Activated CD8-positive, alpha-beta memory T cell treated with anti-CD3 and anti-CD28 coated beads for 36 hours (primary cell): ENCODE data around the gene BEGAIN. TPM values are rescaled to one million over a fixed set of nuclear protein-coding genes. Genes with fewer than 3 reads are reported as not detected.
"Not testable (repeated sequence)": the region's sequence is repeated elsewhere in the genome, so short reads cannot be mapped to it uniquely, and the experiment has no call there.

ENCODE experiments used
- CTCF ChIA-PET: fragments of 350-600 bp; sonication (Branson Sonifier 250); formaldehyde crosslinking; loops from one replicate; lab custom pipeline; 2021; ENCODE audit warnings: antibody characterized with exemption; lab: Charles Lee
- POLR2A ChIA-PET: fragments of 350-600 bp; sonication (Branson Sonifier 250); formaldehyde crosslinking; loops from one replicate; lab custom pipeline; 2021; ENCODE audit warnings: antibody characterized with exemption; lab: Charles Lee
- total RNA-seq, 2 experiments: library from RNA; stranded (reverse); gene quantifications; one replicate each; pipeline ENCODE4 v1.2.3, GENCODE V29; 2021

The BEGAIN gene
- total RNA-seq, 2 experiments from 2014 or later = 3.4 to 3.7 TPM

- CTCF ChIA-PET = no interaction called here
- POLR2A ChIA-PET = no interaction called here
Measured at GRCh38 chr14:100522616-100523099, 64.6 kb downstream of the BEGAIN start.

GRCh38 chr14:100506053-100506452 is 81.2 kb downstream of the BEGAIN start:
- POLR2A ChIA-PET, CTCF ChIA-PET: not testable (repeated sequence)

- CTCF ChIA-PET = no interaction called here
- POLR2A ChIA-PET = no interaction called here
Measured at GRCh38 chr14:100504372-100505078, 82.7 kb downstream of the BEGAIN start.

- POLR2A ChIA-PET = no interaction called here
- CTCF ChIA-PET = no interaction called here
Measured at GRCh38 chr14:100503251-100503650, 84.0 kb downstream of the BEGAIN start.

GRCh38 chr14:100502622-100503220 is 84.5 kb downstream of the BEGAIN start:
- ChIA-PET POLR2A (no interaction called here), CTCF (no interaction called here)

- ChIA-PET CTCF (no interaction called here), POLR2A (no interaction called here)
Measured at GRCh38 chr14:100500128-100500527, 87.1 kb downstream of the BEGAIN start.

GRCh38 chr14:100498068-100498467 is 89.1 kb downstream of the BEGAIN start:
- ChIA-PET POLR2A (no interaction called here), CTCF (no interaction called here)

GRCh38 chr14:100495917-100496316 is 91.3 kb downstream of the BEGAIN start:
- POLR2A ChIA-PET = no interaction called here
- CTCF ChIA-PET = interaction anchor here (0.6 kb wide), 1 partner anchor 194 kb away, joined by 3 read pairs; no protein-coding TSS in a partner anchor

GRCh38 chr14:100494645-100495044 is 92.6 kb downstream of the BEGAIN start:
- ChIA-PET CTCF (no interaction called here), POLR2A (no interaction called here)

- ChIA-PET CTCF (interaction anchor here (1.1 kb wide), 1 partner anchor 56 kb away, joined by 3 read pairs; no protein-coding TSS in a partner anchor), POLR2A (no interaction called here)
Measured at GRCh38 chr14:100490252-100490651, 97.0 kb downstream of the BEGAIN start.

- ChIA-PET CTCF (no interaction called here), POLR2A (no interaction called here)
Measured at GRCh38 chr14:100488057-100488456, 99.2 kb downstream of the BEGAIN start.

- CTCF ChIA-PET = no interaction called here
- POLR2A ChIA-PET = no interaction called here
Measured at GRCh38 chr14:100487304-100487703, 99.9 kb downstream of the BEGAIN start.

Other genes with a start within 250 kb of the BEGAIN start
- 1 to 10 TPM; 7.7 to 8.7 TPM for gene WDR25, start 210.9 kb downstream of the BEGAIN start, total RNA-seq
- gene DLK1, start 139.5 kb upstream of the BEGAIN start, total RNA-seq = not detected
- not detected for gene MEG3, start 238.7 kb upstream of the BEGAIN start, total RNA-seq